ENCODE results near the gene P3H4. TPM values are rescaled to one million over a fixed set of nuclear protein-coding genes. Genes with fewer than 3 reads are reported as not detected.

P3H4 gene
- total RNA-seq, 2 donors from 2014 or later: 15.8 to 19.6 TPM

DNA sequence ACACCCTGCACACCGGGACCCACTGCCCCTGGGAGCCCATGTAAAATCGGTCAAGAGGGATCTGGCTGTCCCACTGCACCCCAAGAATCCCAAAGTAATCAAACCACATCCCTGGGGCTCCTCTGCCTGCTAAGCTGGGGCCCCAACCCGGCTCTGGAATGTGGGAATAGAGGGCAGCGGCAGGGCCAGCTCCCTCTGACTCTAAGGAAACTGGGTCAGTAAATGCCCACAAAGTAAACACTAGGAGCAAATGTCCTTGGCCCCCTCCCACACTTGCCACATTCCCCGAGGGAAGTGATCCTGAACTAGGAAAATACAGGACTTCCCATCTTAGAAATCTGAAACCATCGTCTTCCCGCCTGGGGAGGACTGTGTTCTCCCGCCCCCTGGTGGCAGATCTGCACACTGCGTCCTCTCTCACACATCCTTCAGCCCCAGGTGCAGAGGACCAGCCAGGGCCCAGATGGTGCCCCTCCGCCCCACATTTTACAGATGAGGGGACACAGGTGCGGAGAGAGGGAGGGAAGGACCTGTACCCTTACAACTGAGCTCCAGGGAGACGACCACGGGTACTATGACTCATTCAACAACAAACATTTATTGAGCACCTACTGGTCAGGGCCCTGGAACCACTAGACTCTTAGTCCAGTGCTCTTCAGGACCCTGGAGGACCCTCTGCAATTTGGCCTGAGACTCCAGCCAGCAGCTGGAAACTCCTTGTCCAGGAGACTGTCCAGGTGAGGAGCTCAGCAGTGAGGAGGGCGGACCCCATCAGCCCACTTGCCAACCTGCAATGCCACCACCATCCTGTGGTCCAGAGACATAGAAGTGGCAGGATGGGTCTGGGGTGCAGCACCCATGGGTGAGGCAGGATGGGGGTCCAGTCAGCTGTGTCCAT, 10.1 kb downstream of the P3H4 start:
- Histone ChIP-seq H3K27me3 (replicated peaks; ENCODE audit: insufficient read depth) (no peaks in the 10 kb centered on the region), H3K4me3 (no peak overlapping the region), H3K4me1 (replicated peaks) (peaks cover 4% of the 10 kb centered on the region), H3K27ac (peak overlapping the region; percentile 55 to 60), H3K9me3 (no peaks in the 10 kb centered on the region), H3K36me3 (no peaks in the 10 kb centered on the region)
- peak; percentile 83 for DNase-seq (ENCODE audit: low spot score)
- peak; percentile 86 for TF ChIP-seq POLR2AphosphoS5 (IDR thresholded peaks at IDR 0.05)
- TF ChIP-seq POLR2A (IDR thresholded peaks at IDR 0.05): no peak
- TF ChIP-seq, protein P1, sequence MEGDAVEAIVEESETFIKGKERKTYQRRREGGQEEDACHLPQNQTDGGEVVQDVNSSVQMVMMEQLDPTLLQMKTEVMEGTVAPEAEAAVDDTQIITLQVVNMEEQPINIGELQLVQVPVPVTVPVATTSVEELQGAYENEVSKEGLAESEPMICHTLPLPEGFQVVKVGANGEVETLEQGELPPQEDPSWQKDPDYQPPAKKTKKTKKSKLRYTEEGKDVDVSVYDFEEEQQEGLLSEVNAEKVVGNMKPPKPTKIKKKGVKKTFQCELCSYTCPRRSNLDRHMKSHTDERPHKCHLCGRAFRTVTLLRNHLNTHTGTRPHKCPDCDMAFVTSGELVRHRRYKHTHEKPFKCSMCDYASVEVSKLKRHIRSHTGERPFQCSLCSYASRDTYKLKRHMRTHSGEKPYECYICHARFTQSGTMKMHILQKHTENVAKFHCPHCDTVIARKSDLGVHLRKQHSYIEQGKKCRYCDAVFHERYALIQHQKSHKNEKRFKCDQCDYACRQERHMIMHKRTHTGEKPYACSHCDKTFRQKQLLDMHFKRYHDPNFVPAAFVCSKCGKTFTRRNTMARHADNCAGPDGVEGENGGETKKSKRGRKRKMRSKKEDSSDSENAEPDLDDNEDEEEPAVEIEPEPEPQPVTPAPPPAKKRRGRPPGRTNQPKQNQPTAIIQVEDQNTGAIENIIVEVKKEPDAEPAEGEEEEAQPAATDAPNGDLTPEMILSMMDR (IDR thresholded peaks at IDR 0.05): peak; percentile 97 to 100 (median 99)
- 12% methylated on average over 14 of the region's 14 CpGs for WGBS
- intact Hi-C loops (cut with DNase I): loop anchor here (1.0 kb wide), 1 partner anchor 64 kb away; no protein-coding TSS in a partner anchor

DNA sequence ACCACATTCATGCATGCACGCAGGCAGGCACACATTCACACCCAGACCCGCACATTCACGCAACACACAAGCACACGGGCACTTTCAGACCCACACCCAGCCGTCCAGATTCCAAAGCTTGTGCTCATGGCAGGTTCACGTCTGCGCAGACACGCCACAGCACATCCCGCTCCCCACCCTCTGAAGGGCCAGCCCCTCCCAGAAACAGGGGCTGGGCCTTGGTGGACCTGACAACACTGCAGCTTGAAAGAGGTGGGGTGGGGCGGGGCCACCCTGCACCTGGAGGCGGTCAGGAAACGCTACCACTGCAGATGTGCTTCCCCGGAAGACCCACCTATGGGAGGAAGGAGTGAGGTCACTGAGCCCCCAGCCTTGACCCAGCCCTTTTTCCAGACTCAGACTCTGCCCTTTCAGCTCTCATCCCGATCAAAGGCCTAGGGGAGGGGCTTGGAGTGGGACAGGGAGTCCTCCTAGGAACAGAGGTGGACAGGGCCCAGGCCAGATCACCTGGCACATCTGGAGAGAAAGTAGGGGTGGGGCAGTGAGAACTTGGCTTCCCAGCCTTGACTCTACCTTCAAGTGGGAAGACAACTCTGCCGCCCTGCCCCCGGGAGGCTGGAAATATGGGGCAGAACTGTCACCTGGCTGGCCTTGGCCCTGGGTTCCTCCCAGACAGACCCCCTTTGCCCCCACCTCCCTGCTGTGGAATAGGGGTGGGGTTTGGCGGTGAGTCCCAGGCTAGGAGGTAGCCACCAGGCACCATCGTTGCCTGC, 11.0 kb downstream of the P3H4 start:
- H3K36me3 ChIP-seq: no peaks in the 10 kb centered on the region
- H3K4me1 ChIP-seq (replicated peaks): peaks cover 4% of the 10 kb centered on the region
- 26% methylated on average over 18 of the region's 18 CpGs for WGBS
- intact Hi-C loops (cut with DNase I): loop anchor here (1.0 kb wide), 1 partner anchor 63 kb away; no protein-coding TSS in a partner anchor
- no peaks in the 10 kb centered on the region for H3K27me3 ChIP-seq (replicated peaks; ENCODE audit: insufficient read depth)
- H3K4me3 ChIP-seq: no peak overlapping the region
- H3K27ac ChIP-seq: peak overlapping the region; percentile 55 to 60
- DNase-seq (ENCODE audit: low spot score): peak; percentile 86
- TF ChIP-seq POLR2AphosphoS5 (IDR thresholded peaks at IDR 0.05) (peak; percentile 86), POLR2A (IDR thresholded peaks at IDR 0.05) (peak; percentile 9)
- TF ChIP-seq, protein P1 (IDR thresholded peaks at IDR 0.05): no peak
- H3K9me3 ChIP-seq: no peaks in the 10 kb centered on the region

DNA sequence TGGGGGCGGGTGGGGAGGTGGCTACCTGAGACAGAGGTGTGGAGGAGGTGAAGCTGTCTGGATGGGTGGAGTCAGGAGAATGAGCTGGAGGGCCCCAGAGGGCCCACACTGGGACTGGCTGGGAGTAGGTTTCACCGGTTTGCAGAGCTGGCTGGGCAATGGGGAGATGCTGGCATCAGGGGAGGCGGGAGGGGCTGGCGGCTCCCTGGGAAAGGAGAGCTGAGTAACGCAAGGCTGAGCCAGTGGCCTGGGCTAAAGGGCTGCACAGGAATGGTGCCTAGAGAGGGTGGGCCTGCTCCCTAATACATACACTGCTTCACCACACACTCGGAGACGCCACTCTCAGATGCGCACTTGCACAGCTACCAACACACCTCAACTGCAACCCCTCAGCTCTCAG, 12.4 kb downstream of the P3H4 start:
- no peak for DNase-seq (ENCODE audit: low spot score)
- H3K27me3 ChIP-seq (replicated peaks; ENCODE audit: insufficient read depth): no peaks in the 10 kb centered on the region
- H3K4me3 ChIP-seq: no peak overlapping the region
- no peaks in the 10 kb centered on the region for H3K36me3 ChIP-seq
- intact Hi-C loops (cut with DNase I): no loop called here
- 78% methylated on average over 8 of the region's 8 CpGs for WGBS
- TF ChIP-seq POLR2A (IDR thresholded peaks at IDR 0.05): no peak
- TF ChIP-seq, protein P1 (IDR thresholded peaks at IDR 0.05): no peak
- no peak for TF ChIP-seq POLR2AphosphoS5 (IDR thresholded peaks at IDR 0.05)
- no peaks in the 10 kb centered on the region for H3K9me3 ChIP-seq
- no peak overlapping the region for H3K27ac ChIP-seq
- H3K4me1 ChIP-seq (replicated peaks): peaks cover 4% of the 10 kb centered on the region

DNA sequence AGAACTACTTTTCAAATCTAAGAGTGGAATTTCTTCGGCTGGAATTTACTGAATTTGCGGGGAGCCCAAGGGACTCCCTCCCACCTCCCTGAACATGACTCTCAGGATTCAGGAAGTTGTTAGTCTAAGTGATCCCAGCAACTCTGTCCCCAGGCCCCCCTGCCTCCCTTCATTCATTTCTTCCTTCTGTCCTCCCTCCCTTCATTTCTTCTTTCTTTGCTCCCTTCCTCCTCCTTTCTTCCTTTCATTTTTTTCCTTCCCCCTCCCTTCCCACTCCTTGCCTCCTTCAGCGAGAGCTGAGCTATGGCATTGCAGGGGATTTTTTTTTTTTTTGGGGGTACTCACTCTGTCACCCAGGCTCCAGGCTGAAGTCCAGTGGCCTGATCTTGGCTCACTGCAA, 14.4 kb downstream of the P3H4 start:
- TF ChIP-seq POLR2AphosphoS5 (IDR thresholded peaks at IDR 0.05): no peak
- H3K9me3 ChIP-seq: no peaks in the 10 kb centered on the region
- no peaks in the 10 kb centered on the region for H3K27me3 ChIP-seq (replicated peaks; ENCODE audit: insufficient read depth)
- no peak overlapping the region for H3K4me3 ChIP-seq
- no peaks in the 10 kb centered on the region for H3K36me3 ChIP-seq
- intact Hi-C loops (cut with DNase I): no loop called here
- H3K4me1 ChIP-seq (replicated peaks): peaks cover 4% of the 10 kb centered on the region
- H3K27ac ChIP-seq: no peak overlapping the region
- 83% methylated on average over 3 of the region's 3 CpGs for WGBS
- no peak for DNase-seq (ENCODE audit: low spot score)

DNA sequence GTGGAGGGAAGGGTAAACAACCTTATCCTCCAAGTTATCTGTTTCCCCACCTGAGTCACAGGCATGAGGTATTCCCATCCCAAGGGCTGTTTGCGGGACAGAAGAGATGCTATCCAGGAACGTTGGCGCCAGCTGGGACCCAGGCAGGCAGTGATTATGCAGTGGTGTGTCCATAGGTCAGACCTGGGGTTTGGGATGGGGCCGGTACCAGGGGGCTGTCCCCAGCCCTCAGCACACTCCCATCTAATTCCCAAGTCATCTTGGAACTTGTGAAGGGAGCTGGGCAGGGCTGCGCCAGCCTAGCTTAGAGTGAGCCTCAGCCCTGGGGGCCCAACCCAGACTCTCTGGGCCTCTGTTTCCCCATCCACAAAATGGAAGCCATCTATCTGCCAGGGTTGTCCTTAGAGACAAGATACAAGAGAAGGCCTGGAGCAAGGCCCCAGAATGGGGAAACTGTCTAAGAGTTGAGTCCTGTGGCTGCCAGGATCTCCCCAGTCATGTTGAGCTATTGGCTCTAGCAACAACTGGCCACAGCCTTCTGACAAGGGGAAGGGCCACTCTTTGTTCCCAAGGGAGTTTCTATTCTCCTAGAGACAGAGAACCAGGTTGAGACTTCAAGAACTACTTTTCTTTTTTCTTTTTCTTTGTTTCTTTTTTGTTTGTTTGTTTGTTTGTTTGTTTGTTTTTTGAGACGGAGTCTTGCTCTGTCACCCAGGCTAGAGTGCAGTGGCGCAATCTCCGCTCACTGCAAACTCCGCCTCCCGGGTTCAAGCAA, 15.4 kb downstream of the P3H4 start:
- Histone ChIP-seq H3K9me3 (no peaks in the 10 kb centered on the region), H3K4me3 (no peak overlapping the region), H3K27me3 (replicated peaks; ENCODE audit: insufficient read depth) (no peaks in the 10 kb centered on the region), H3K27ac (no peak overlapping the region), H3K4me1 (replicated peaks) (peaks cover 2% of the 10 kb centered on the region), H3K36me3 (no peaks in the 10 kb centered on the region)
- TF ChIP-seq POLR2A (IDR thresholded peaks at IDR 0.05): no peak
- TF ChIP-seq, protein P1 (IDR thresholded peaks at IDR 0.05): no peak
- no peak for TF ChIP-seq POLR2AphosphoS5 (IDR thresholded peaks at IDR 0.05)
- intact Hi-C loops (cut with DNase I): no loop called here
- no peak for DNase-seq (ENCODE audit: low spot score)
- WGBS: 88% methylated on average over 10 of the region's 10 CpGs
